ENCODE results near the gene DHFR. TPM values are rescaled to one million over a fixed set of nuclear protein-coding genes. Genes with fewer than 3 reads are reported as not detected.
A peak's percentile ranks its signal among the peaks of the same experiment; 100 is the strongest.

Gene DHFR
- total RNA-seq, 1 experiment from 2014 or later: 72.2 TPM

DNA sequence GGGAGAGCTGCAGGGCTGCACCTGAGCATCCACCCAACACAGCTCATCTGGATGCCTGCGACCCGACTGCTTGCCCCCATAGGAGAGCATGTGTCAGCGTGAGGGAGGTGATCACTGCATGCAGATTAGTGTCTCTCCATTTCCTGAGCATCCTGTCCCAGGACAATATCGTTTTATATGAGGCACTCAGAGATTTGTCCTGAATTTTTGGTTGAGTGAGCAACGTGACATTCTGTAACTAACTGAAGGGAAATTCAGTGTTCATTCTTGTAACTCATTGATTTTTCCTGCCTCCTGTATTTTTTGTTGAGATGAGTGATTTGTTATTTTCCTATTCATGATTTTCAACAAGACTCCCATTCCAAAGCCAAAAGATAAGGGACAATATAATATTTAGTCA lies 64.0 kb downstream of the DHFR start:
- Mint-ChIP-seq H3K27ac (peak overlapping the region in 1 of 3 experiments; percentile 15; a peak in 1 of 7 replicates), H3K4me1 (peaks cover 3 to 5% of the 10 kb centered on the region in 2 experiments), H3K27me3 (ENCODE audit: low read depth) (no peaks in the 10 kb centered on the region), H3K4me3 (no peak overlapping the region), H3K36me3 (ENCODE audit: insufficient read depth in 1 of 3, low read depth in 3 of 3) (no peaks in the 10 kb centered on the region), H3K9me3 (no peaks in the 10 kb centered on the region)
- Histone ChIP-seq H3K79me1 (ENCODE audit: insufficient read depth, low read depth, low read length, poor library complexity, severe bottlenecking) (no peaks in the 10 kb centered on the region), H2BK120ac (ENCODE audit: low read depth, low read length, poor library complexity, severe bottlenecking) (no peak overlapping the region), H3K9me3 (ENCODE audit: control insufficient read depth, low read depth, low read length) (no peaks in the 10 kb centered on the region), H4K8ac (replicated peaks; ENCODE audit: insufficient read length, low read depth, low read length) (no peak overlapping the region), H3K56ac (ENCODE audit: insufficient read length, low read depth, low read length) (no peak overlapping the region), H3K79me2 (ENCODE audit: insufficient read depth, low read length) (no peaks in the 10 kb centered on the region), H3K23ac (ENCODE audit: insufficient read length, low read depth, low read length) (no peak overlapping the region), H3K4ac (ENCODE audit: low read depth, low read length) (no peak overlapping the region), H2BK15ac (ENCODE audit: low read depth, low read length) (no peak overlapping the region), H2BK5ac (ENCODE audit: insufficient read length, low read length) (no peak overlapping the region), H3K27me3 (ENCODE audit: insufficient read depth, low read length) (no peaks in the 10 kb centered on the region), H3T11ph (ENCODE audit: low read length) (no peak overlapping the region), H3K18ac (ENCODE audit: insufficient read length, low read depth, low read length) (no peak overlapping the region), H3K23me2 (ENCODE audit: insufficient read length, low read depth, low read length, poor library complexity, severe bottlenecking) (no peaks in the 10 kb centered on the region), H3K27ac (ENCODE audit: insufficient read length, low read depth, low read length) (no peak overlapping the region), H3K4me2 (ENCODE audit: insufficient read depth, insufficient read length, low read length) (no peak overlapping the region), H4K20me1 (ENCODE audit: control insufficient read depth, insufficient read depth, insufficient read length) (no peaks in the 10 kb centered on the region), H2AFZ (ENCODE audit: low read length) (no peak overlapping the region), H2BK12ac (ENCODE audit: insufficient read length, low read depth, low read length) (no peak overlapping the region), H4K91ac (ENCODE audit: insufficient read length, low read depth, low read length) (no peak overlapping the region), H3K4me1 (ENCODE audit: insufficient read depth, low read length) (no peaks in the 10 kb centered on the region), H2AK5ac (ENCODE audit: insufficient read length, low read length) (no peak overlapping the region), H4K5ac (ENCODE audit: insufficient read length, low read depth, low read length) (no peak overlapping the region), H3K9ac (ENCODE audit: extremely low read depth, insufficient read length, low read length) (no peak overlapping the region), H3K14ac (ENCODE audit: insufficient read depth, low read length) (no peak overlapping the region), H2BK20ac (ENCODE audit: low read depth, low read length, poor library complexity, severe bottlenecking) (no peak overlapping the region)
- no CpG with 5 or more reads among the region's 5 CpGs for WGBS (ENCODE audit: extremely low coverage, insufficient read length, low lambda C conversion rate)
- no peak for DNase-seq
- TF ChIP-seq, protein P1, sequence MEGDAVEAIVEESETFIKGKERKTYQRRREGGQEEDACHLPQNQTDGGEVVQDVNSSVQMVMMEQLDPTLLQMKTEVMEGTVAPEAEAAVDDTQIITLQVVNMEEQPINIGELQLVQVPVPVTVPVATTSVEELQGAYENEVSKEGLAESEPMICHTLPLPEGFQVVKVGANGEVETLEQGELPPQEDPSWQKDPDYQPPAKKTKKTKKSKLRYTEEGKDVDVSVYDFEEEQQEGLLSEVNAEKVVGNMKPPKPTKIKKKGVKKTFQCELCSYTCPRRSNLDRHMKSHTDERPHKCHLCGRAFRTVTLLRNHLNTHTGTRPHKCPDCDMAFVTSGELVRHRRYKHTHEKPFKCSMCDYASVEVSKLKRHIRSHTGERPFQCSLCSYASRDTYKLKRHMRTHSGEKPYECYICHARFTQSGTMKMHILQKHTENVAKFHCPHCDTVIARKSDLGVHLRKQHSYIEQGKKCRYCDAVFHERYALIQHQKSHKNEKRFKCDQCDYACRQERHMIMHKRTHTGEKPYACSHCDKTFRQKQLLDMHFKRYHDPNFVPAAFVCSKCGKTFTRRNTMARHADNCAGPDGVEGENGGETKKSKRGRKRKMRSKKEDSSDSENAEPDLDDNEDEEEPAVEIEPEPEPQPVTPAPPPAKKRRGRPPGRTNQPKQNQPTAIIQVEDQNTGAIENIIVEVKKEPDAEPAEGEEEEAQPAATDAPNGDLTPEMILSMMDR (conservative IDR thresholded peaks at IDR 0.05): no peak
